Sigmoid colon (tissue), 7 donors: Measurements from ENCODE around the gene KCNMB2. TPM values are rescaled to one million over a fixed set of nuclear protein-coding genes. Genes with fewer than 3 reads are reported as not detected.

Experiments
- DNase-seq: peaks from one replicate; pipeline ENCODE4 v3.0.0-alpha.2; 2019
- H3K27ac ChIP-seq, 4 donors: fragments of 200-600 bp; sonication (generic); one replicate each; pipeline ENCODE4 v1.5.1; 2016 to 2019; ENCODE audit warnings: mild to moderate bottlenecking in 1 of 4
- H3K27me3 ChIP-seq, 3 donors: fragments of 200-600 bp; sonication (generic); one replicate each; pipeline ENCODE4 v1.5.1; 2019; ENCODE audit warnings: mild to moderate bottlenecking in 1 of 3
- H3K36me3 ChIP-seq, 4 donors: fragments of 200-600 bp; sonication (generic); one replicate each; pipeline ENCODE4 v1.5.1; 2016 to 2019
- H3K4me1 ChIP-seq, 4 donors: fragments of 200-600 bp; sonication (generic); one replicate each; pipeline ENCODE4 v1.5.1; 2017 to 2019
- H3K4me3 ChIP-seq, 4 donors: fragments of 200-600 bp; sonication (generic); one replicate each; pipeline ENCODE4 v1.5.1; 2017 to 2019; ENCODE audit warnings: mild to moderate bottlenecking in 2 of 4, moderate library complexity in 1 of 4
- H3K9me3 ChIP-seq, 4 donors: fragments of 200-600 bp in 3 of 4; sonication (generic) in 3 of 4; one replicate each; pipeline versions ENCODE4 v1.5.1 to v1.6.1; 2013 to 2019
- CTCF ChIP-seq, 4 experiments: fragments of 450-650 bp in 3 of 4; fragments of 200-600 bp in 1 of 4; IDR thresholded peaks; one replicate each; pipeline ENCODE4 v1.5.1; 2016 to 2019; ENCODE audit warnings: antibody characterized with exemption in 4 of 4, mild to moderate bottlenecking in 3 of 4, moderate library complexity in 2 of 4
- EP300 ChIP-seq, 4 donors: sonication (generic); formaldehyde crosslinking; IDR thresholded peaks; one replicate each; pipeline ENCODE4 v1.6.1; 2017; ENCODE audit warnings: antibody characterized with exemption in 4 of 4
- POLR2A ChIP-seq, 2 donors: fragments of 450-650 bp; IDR thresholded peaks; one replicate each; pipeline ENCODE4 v1.6.1; 2016; ENCODE audit warnings: antibody characterized with exemption in 2 of 2, mild to moderate bottlenecking in 2 of 2, moderate library complexity in 2 of 2
- POLR2AphosphoS5 ChIP-seq, 4 donors: sonication (generic); formaldehyde crosslinking; IDR thresholded peaks; one replicate each; pipeline ENCODE4 v1.6.1; 2017; ENCODE audit warnings: antibody characterized with exemption in 4 of 4
- WGBS, 2 donors: extraction: QIAGEN DNeasy Blood & Tissue Kit; methylation state at CpG; one replicate each; pipeline ENCODE4 v1.1.7; 2013; 5-methylcytosine and 5-hydroxymethylcytosine counted together
- intact Hi-C: fragments of 100-400 bp; cut with DNase I; formaldehyde crosslinking; loops from one replicate; pipeline ENCODE4 v1.15.1; 2023
- polyA plus RNA-seq, 3 donors: library from polyadenylated mRNA; stranded (reverse); fragments of 200-250 nt; gene quantifications; one replicate each; pipeline ENCODE4 v1.2.3, GENCODE V29; 2013
- total RNA-seq, 4 donors: library from RNA; depleted of rRNA; stranded (reverse); fragments of >200 nt; gene quantifications; one replicate each; pipeline ENCODE4 v1.1.0, GENCODE V29; 2016
- donor health status: healthy with polysubstance abuse.
- donor health status: Bipolar disorder and iron deficiency.
- donor health status: healthy.

The KCNMB2 gene
- total and polyA plus RNA-seq, 7 donors = 0.22 to 3.2 (median 1.5) TPM; not detected in 1

GRCh38 chr3:178795349-178795748 lies 259.1 kb downstream of the KCNMB2 start:
- no peak for TF ChIP-seq POLR2A (IDR thresholded peaks at IDR 0.05)
- no peak for TF ChIP-seq POLR2AphosphoS5 (IDR thresholded peaks at IDR 0.05)
- TF ChIP-seq CTCF (IDR thresholded peaks at IDR 0.05) = no peak
- no peak for TF ChIP-seq EP300 (IDR thresholded peaks at IDR 0.05)
- DNase-seq = no peak
- Histone ChIP-seq H3K27me3 (no peaks in the 10 kb centered on the region), H3K4me3 (no peak overlapping the region), H3K36me3 (no peaks in the 10 kb centered on the region), H3K9me3 (peaks cover 0 to 5% (median 0%) of the 10 kb centered on the region in 4 donors), H3K4me1 (no peaks in the 10 kb centered on the region), H3K27ac (no peak overlapping the region)
- WGBS, 2 donors = 60 to 67% methylated on average over 2 of the region's 2 CpGs
- intact Hi-C loops = no loop called here

- TF ChIP-seq POLR2A (IDR thresholded peaks at IDR 0.05) (no peak), POLR2AphosphoS5 (IDR thresholded peaks at IDR 0.05) (no peak), EP300 (IDR thresholded peaks at IDR 0.05) (no peak), CTCF (IDR thresholded peaks at IDR 0.05) (no peak)
- no peak overlapping the region for H3K27ac ChIP-seq
- no peaks in the 10 kb centered on the region for H3K36me3 ChIP-seq
- 67 to 87% methylated on average over 3 of the region's 3 CpGs for WGBS, 2 donors
- no peaks in the 10 kb centered on the region for H3K4me1 ChIP-seq
- no peak for DNase-seq
- no peaks in the 10 kb centered on the region for H3K27me3 ChIP-seq
- H3K4me3 ChIP-seq = no peak overlapping the region
- no peaks in the 10 kb centered on the region for H3K9me3 ChIP-seq
- intact Hi-C loops = no loop called here
Measured at GRCh38 chr3:178802259-178802658, 266.0 kb downstream of the KCNMB2 start.

- Histone ChIP-seq H3K27ac (no peak overlapping the region), H3K4me3 (no peak overlapping the region), H3K4me1 (no peaks in the 10 kb centered on the region), H3K36me3 (no peaks in the 10 kb centered on the region), H3K27me3 (no peaks in the 10 kb centered on the region), H3K9me3 (no peaks in the 10 kb centered on the region)
- TF ChIP-seq POLR2A (IDR thresholded peaks at IDR 0.05) (no peak), EP300 (IDR thresholded peaks at IDR 0.05) (no peak), POLR2AphosphoS5 (IDR thresholded peaks at IDR 0.05) (no peak), CTCF (IDR thresholded peaks at IDR 0.05) (no peak)
- WGBS, 2 donors = 64 to 88% methylated on average over 3 of the region's 3 CpGs
- no peak for DNase-seq
- intact Hi-C loops = no loop called here
Measured at GRCh38 chr3:178802993-178803693, 266.9 kb downstream of the KCNMB2 start.

- no peak overlapping the region for H3K27ac ChIP-seq
- H3K4me3 ChIP-seq = no peak overlapping the region
- no peaks in the 10 kb centered on the region for H3K36me3 ChIP-seq
- no peak for DNase-seq
- no peaks in the 10 kb centered on the region for H3K27me3 ChIP-seq
- TF ChIP-seq POLR2A (IDR thresholded peaks at IDR 0.05) = no peak
- no peak for TF ChIP-seq EP300 (IDR thresholded peaks at IDR 0.05)
- H3K4me1 ChIP-seq = no peaks in the 10 kb centered on the region
- intact Hi-C loops = no loop called here
- H3K9me3 ChIP-seq = no peaks in the 10 kb centered on the region
Measured at GRCh38 chr3:178804606-178805005, 268.4 kb downstream of the KCNMB2 start.

- intact Hi-C loops = no loop called here
- WGBS, 2 donors = 89 to 92% methylated on average over 7 of the region's 7 CpGs
Measured at GRCh38 chr3:178805741-178806140, 269.5 kb downstream of the KCNMB2 start.

More at GRCh38 chr3:178805741-178806140, 269.5 kb downstream of the KCNMB2 start:
- no peaks in the 10 kb centered on the region for H3K27me3 ChIP-seq
- no peak overlapping the region for H3K4me3 ChIP-seq
- no peak for DNase-seq
- H3K36me3 ChIP-seq = no peaks in the 10 kb centered on the region
- H3K4me1 ChIP-seq = no peaks in the 10 kb centered on the region
- TF ChIP-seq CTCF (IDR thresholded peaks at IDR 0.05) (no peak), POLR2A (IDR thresholded peaks at IDR 0.05) (no peak), POLR2AphosphoS5 (IDR thresholded peaks at IDR 0.05) (no peak), EP300 (IDR thresholded peaks at IDR 0.05) (no peak)
- no peaks in the 10 kb centered on the region for H3K9me3 ChIP-seq
- H3K27ac ChIP-seq = no peak overlapping the region
